SIG-M5 treated with dmso at 0.1 percent for 504 hours (cell line): Measurements from ENCODE around the gene HHIP.

Experiments used
- DNase-seq: peaks from one replicate; lab custom pipeline; 2025; ENCODE audit not compliant: unreplicated experiment; lab: John Stamatoyannopoulos, UW

The HHIP gene

GRCh38 chr4:144705601-144706590 lies 59.9 kb downstream of the HHIP start:
- DNase-seq: no peak

DNA sequence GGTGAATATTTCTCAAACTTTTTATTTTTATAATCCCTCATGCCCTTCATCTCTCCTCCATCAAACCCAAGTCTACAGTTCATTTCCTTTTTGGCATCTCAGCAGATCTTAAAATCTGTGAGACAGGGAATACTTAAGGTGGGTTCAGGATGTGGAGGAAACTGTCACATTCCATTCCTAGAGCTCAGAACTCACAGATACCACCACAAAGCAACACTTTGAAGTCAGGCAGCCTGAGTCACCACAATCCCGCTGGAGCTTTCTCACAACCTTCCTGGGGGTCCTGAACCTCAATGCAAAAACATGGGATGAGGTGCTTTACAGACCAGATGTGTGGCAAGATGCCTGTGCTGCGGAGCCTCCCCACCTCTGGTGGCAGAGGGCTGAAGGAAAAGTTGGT lies 63.2 kb downstream of the HHIP start:
- no peak for DNase-seq

GRCh38 chr4:144709793-144710525 lies 64.0 kb downstream of the HHIP start:
- no peak for DNase-seq

- DNase-seq: no peak
Measured at GRCh38 chr4:144710526-144710912, 64.6 kb downstream of the HHIP start.

DNA sequence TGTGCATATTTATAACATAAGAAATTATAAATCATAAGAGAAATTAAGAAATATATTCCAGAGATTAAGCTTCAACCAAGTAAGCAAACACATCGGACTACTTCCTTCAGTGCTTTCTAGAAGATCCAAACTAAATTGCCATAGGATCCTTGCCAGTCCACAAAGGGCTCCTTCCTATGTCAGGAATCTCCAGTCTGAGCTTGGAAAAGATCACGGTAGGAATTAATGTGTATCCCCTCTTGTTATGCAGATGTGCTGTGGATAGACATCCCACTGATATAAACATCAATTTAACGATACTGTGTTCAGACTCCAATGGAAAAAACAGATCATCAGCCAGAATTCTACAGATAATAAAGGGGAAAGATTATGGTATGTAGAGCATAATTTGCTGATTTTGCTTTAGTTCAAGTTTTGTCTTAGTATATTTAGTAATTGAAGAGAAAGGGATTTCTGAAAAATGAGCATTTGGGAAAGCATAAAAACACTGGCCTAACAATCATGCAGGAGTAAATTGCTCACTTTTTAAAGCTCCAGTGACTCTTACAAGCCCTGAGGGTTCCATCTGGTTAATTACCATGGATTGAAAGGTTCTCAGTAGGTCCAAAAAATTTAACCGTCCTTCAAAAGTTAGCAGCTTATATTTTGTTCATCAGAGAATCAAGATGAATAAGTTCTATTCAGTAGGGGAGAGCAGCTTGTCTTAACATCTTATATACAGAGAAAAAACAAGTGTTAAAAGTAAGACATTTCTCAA lies 65.9 kb downstream of the HHIP start:
- DNase-seq: no peak

DNA sequence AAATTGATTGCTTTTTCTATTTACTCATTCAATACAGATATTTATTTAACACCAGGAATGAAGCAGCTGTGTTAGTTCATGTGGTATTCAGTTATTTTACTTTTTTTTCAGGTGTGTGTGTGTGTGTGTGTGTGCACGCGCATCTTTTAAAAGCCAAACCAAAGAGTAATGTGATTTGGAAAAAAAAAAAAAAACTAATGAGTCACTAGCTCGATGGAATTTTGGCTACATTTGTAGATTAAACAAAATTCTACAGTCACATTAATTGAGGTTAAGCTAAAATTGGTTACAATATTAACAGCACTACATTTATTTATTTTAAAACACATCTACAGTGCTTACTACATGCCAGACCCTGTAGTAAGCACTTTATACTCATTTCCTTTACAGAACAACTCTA lies 66.8 kb downstream of the HHIP start:
- no peak for DNase-seq

DNA sequence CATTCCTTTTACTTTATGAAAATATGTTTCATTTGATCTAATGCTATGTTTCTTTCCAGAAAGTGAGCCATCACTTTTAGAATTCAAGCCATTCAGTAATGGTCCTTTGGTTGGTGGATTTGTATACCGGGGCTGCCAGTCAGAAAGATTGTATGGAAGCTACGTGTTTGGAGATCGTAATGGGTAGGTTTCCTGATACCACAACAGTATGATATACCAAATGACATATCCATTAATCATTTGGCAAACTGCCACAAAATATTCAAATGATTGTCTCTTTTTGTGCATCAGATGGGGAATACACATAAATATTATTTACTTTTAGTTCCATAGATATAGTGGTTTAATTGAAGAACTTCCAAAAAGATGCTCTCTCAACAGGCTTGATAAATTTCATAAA lies 68.2 kb downstream of the HHIP start:
- no peak for DNase-seq

DNA sequence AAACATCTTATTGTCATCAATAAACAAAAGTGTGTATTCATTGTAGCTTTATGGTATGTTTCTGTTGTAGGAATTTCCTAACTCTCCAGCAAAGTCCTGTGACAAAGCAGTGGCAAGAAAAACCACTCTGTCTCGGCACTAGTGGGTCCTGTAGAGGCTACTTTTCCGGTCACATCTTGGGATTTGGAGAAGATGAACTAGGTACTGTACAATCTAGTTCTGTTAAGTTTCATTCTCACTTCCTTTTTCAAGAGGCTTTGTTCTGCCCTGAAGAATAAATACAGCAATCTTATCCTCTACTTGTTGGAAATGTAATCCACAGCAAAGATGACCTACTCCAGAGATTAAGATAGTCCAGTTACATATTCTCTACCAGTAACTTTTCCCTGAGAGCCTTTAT lies 69.3 kb downstream of the HHIP start:
- peak; percentile 4 for DNase-seq

GRCh38 chr4:144716778-144717177 lies 70.8 kb downstream of the HHIP start:
- no peak for DNase-seq

DNA sequence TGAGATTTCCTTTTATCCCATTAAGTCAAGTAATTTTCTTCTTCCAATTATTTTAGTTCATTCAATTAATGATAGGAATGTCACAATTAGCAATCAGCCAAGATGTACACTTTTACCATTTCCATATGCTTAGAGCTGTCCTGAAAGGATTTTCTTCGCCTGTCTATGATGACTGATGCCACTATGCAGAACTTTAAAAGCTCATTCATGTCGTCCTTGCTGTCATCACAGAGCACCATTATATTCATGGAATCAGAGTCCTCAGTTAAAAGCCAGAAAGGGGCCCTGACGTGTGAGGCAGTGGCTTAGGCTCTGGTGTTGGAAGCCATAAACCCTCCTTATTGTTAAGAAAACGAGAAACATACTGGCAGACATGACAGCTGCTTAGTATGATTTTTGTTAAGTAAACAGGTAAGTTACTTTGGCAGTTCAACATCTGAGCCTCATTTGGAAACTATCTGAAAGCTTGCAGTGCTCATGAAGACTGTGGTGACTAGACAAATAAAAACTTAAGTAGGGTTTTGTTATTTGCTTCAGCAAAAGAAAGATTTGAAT lies 73.1 kb downstream of the HHIP start:
- DNase-seq: no peak

GRCh38 chr4:144720491-144720890 lies 74.5 kb downstream of the HHIP start:
- DNase-seq: no peak

GRCh38 chr4:144721994-144722393 lies 76.0 kb downstream of the HHIP start:
- no peak for DNase-seq

DNA sequence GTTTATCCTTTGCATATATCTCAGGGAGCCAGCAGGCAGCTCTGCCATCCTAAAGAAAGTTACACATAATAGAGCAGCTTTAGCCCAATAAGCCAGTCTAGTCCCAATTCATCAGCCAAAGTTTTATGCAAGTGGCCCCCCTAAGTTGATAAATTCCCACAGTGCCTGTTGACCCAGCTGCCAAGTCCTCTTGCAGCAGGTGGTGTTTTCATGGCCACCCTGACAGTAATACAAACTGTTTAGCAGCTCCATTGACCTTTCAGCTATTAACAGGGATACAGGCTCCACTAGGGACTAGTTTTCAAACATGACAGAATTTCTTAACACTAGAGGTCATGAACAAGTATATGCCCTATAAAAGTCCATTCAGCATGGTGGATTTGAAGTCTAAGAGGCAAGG lies 77.5 kb downstream of the HHIP start:
- DNase-seq: no peak

- no peak for DNase-seq
Measured at GRCh38 chr4:144729175-144729574, 83.2 kb downstream of the HHIP start.

DNA sequence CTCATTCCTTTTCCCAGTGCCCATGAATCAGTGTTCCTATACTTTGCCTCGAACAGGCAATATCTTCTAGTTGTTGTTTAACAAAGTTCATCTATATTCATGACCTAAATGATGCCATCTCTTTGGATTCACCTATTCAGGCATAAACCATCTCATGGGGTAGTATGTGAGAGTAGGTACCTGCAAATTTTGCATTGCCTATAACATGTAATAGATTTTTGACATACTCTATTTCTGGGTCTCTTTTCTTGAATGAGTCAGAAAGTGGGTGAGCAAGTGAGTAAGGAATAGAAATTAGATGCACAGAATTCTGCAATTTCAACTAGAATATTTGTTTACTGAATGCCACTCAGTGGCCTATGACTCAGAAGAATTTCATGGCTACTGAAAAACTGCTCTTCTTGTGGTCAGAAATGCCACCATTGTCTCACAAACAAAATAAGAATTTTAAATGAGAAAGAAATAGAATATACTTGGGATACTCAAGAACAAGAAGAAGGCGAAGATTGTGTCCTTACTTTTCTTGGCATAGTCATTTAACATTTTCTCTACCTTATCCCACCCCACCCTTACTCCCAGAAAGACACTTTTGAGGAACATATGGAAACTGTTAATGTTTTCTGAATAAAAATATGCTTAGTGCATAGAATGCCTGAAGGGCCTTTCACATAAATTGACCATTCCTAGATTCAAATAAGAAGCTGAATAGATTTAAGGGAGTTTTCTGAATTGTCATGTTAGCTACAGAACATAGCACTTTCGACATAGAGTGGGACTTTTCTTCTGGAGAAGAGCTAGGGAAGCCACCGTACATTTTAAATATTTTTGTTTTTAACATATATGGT lies 86.8 kb downstream of the HHIP start:
- DNase-seq: no peak

- no peak for DNase-seq
Measured at GRCh38 chr4:144733566-144733965, 87.6 kb downstream of the HHIP start.

DNA sequence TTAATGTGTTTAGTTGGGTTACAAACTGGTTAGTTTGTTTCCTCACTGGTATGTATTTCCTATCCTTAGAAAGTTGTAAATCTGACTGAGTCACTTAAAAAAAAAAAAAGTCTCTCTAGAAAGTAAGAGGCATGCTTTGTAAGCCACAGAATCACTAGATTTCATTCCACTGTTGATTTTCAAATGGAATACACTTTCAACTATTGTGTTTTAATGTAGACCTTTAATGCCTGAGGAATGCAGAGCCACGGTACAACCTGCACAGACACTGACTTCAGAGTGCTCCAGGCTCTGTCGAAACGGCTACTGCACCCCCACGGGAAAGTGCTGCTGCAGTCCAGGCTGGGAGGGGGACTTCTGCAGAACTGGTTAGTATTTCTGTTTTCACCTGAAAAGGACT lies 88.6 kb downstream of the HHIP start:
- no peak for DNase-seq

DNA sequence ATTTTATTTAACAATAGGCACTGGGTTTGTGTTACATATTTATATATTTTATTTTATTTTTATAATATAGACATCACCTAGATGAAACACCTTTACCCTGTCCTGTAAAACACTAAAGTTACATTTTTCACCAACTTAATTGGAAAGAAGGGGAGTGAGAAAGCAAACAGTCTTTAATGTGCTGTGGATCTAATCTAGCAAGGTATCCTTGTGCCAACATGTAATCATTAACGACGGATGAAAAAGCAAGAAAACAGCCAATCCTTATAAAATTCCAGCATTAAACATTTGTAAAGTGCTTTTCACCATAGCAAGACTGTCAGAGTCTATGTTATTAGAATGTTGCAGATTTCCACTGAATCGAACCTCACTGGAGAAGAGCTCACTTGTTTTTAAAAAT lies 92.7 kb downstream of the HHIP start:
- no peak for DNase-seq

- DNase-seq: no peak
Measured at GRCh38 chr4:144739511-144740033, 93.6 kb downstream of the HHIP start.

DNA sequence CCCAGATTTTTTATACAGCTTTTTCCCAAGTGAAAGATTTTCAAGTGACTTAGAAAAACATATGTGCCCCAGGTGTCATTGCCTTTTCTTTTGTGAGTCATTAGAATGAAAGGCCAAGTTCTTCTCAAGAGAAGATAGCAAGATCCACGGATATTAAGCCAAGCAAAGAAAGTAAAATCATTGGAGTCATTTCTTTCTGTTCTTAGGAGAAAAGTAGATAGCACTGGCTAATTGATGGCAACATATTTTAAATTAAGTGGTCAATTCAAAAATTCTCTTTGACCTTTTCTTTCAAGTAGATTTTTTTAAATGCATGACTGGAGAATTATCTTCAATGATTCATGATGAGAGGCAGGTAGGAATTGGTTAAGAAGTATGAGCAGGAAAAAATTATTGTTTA lies 94.4 kb downstream of the HHIP start:
- no peak for DNase-seq
